SKM-1 treated with dmso at 0.1 percent for 144 hours (cell line): ENCODE results near the gene NTN3.
"Not testable (repeated sequence)": the region's sequence is repeated elsewhere in the genome, so short reads cannot be mapped to it uniquely, and the experiment has no call there.

Experiments used
- DNase-seq: peaks from one replicate; lab custom pipeline; 2025; ENCODE audit not compliant: unreplicated experiment; lab: John Stamatoyannopoulos, UW

NTN3 gene

DNA sequence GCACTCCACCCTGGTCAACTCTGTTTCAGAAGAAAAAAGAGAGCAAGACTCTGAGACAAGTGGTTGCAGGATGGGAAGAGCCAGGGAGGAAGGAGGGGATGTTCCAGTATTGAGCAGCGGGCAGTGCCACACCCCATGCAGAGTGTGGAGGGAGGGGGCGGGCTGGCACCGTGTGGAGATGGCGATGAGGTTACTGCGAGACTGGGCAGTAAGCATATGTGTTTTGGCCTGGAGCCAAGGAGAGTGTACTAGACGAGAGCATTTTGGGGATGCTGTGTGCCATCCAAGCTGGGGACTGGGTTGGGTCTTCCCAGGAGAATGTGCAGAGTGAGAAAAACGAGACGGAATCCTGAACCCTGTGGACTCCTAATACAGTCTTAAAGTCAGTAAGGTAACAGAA, 7.2 kb downstream of the NTN3 start:
- DNase-seq: no peak

DNA sequence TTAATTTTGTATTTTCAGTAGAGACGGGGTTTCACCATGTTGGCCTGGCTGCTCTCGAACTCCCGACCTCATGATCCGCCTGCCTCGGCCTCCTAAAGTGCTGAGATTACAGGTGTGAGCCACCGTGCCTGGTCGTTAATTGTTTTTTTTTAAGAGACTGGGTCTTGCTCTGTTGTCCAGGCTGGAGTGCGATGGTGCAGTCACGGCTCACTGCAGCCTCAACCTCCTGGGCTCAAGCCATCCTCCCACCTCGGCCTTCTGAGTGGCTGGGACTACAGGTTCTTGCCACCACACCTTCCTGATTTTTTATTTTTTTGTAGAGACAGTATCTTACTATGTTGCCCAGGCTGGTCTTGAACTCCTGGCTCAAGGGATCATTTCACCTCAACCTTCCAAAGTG, 8.9 kb downstream of the NTN3 start:
- DNase-seq: not testable (repeated sequence)

DNA sequence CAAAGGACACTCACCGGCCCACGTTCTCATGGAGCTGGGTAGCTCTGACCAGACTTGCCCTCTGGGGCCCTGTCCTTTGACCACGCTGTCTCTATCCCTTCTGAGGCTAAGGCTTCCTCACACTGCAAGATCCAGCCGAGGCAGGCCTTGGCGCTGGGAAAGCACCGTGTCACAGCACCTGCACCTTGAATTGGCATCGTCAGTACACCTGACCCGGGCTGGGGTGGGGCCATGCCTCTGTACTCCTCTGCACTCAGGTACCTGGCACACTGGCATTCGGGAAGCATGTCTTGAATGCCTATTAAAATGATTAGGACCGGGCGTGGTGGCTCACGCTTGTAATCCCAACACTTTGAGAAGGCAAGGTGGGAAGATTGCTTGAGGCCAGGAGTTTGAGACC, 9.9 kb downstream of the NTN3 start:
- no peak for DNase-seq

DNA sequence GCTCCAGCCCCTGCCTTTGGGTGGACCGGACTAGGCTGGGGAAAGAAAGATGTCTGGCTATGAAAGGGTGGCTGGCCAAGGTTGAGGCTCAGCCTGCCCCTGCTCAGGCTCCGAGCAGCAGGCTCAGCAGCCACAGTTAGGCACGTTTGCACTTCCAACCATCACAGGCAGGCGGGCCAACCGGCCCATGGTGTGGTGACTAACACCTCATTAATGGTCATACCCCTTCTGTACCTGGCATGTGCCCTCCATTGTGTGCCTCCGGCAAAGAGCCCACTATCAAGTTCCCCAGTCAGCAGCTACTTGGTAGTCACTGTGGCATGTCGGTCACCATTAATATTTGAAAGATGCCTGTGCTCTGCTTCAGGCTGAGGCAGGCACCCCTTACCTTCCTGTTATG, 10.6 kb downstream of the NTN3 start:
- DNase-seq: no peak

DNA sequence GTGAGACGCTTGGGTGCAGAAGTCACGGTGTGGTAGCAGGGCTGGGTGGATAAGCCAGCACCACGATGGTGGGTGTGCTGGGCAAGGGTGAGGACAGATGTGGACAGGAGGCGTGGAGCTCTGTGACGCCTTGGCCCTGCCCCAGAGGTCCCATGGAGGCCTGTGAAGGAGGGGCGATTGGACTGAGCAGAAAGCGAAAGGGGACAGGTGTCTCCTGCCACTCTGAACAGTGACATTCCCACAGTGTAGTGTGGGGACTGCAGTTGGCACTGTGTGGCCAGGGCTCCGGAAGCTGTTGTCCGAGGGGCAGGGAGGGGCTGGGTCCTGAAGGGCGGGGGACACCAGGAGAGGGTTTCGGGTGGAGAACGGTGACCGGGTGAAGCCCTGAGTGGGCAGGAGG, 11.2 kb downstream of the NTN3 start:
- DNase-seq: no peak

GRCh38 chr16:2482708-2483534, 11.8 kb downstream of the NTN3 start:
- DNase-seq: no peak

- no peak for DNase-seq
Observed at GRCh38 chr16:2483939-2484897, 13.1 kb downstream of the NTN3 start.

DNA sequence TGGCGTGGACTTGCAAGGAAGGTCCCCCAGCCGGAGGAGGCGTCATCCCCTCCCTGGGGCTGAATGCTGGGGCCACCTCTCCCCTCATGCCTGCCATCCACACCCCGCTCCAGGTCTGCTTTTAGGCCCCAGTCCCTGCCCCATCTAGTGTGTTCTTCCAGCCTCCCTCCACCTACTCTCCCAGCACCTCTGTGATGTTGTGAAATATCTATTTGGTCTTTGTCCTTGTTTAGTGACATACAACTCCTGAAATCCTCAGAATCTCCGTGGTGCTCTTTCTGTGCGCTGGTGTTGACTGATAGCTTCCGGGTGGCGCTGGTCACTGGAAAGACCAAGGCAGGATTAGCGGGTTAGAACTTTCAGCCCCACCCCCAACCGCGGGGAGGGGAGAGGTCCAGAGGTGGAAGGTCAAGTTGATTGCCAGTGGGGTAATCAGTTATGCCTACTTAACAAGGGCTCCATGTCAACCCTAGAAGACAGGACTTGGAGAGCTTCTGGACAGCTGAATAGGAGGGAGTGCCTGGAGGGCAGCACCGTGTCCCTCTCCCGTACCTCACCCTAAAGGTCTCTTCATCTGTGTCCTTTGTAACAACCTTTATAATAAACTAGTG, 13.9 kb downstream of the NTN3 start:
- DNase-seq: no peak

DNA sequence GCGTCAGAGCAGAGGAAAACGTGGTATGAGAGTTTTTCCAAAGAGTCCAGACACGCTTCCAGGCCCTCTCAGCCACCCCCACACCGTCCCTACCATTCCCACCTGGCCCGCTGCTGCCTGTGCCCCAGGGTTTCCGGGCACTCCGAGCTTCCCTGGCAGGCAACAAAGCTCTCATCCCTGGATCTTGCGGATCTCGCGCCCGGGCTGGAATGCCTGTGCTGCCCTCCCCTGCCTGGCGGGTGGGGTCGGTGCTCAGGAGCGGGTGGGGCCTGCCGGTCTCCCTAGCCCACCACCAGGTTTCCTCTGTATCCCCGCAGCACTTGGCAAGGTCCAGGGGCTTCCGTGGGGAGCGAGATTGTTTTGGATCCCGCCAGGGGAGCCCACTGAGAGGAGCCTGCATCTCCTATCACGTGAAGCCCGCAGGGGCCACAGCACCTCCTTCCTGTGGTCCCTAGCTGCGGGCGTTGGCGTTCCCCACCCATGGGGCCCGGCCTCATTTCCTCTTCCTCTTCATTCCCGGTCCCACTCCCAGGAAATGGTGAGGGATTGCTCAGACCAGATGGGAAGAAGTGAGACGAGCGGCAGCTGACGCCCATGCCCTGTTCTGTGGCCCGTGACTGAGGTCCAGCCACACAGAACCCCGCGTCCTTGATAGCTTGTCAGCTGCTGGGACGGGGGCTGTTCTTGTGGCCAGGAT, 14.9 kb downstream of the NTN3 start:
- DNase-seq: no peak

DNA sequence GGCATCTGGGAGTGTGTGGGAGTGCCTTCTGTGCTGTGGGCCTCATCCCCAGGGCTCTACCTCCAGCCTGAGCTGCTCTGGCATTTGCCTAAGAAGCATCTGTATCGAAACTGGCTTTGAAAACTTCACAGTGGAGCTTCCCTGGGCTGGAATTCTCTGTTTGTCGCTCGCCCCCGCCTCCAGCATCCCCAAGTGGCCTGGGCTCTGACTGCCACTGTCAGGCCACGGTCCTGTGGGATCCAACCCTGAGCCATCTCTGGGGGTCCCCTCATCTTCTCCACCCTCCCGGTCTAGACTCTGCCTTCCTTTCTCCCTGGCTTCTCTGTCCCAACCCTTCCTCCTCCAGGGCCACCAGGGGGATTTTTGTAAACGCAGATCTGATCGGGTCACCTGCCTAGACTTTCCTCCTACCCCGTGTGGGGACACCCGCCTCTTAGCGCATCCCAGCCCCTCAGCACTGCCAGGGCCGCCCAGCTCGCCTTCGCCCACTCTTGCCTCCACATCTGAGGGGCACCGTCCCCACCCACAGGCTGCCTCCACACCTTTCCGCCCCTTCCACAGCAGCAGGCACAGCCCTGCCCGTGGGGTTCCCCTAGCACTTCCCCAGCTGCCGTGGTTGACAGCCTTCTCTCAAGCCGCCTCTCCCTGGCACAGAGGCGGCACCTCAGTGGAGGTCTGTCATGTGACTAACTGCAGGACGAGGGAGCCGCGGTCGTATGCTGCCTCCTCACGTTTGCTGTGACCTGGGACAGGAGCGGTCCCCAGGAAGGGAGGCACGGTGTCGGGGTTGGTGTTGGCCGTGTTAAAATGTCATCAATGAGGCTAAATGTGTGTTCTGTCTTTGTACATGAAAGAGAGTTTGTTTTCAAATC, 15.8 kb downstream of the NTN3 start:
- DNase-seq: no peak

DNA sequence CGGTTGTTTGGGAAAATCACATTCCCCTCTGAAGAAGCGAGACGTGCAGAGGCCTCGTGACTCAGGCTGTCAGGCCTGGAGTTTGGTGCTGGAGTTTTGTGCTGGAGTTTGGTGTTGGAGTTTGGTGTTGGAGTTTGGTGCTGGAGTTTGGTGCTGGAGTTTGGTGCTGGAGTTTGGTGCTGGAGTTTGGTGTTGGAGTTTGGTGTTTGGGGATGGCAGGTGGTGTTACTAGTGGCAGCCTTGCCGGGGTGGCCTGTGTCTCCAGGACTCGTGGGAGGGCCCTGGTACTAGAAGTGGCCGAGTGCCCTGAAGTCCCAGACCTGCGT, 16.4 kb downstream of the NTN3 start:
- DNase-seq: no peak

DNA sequence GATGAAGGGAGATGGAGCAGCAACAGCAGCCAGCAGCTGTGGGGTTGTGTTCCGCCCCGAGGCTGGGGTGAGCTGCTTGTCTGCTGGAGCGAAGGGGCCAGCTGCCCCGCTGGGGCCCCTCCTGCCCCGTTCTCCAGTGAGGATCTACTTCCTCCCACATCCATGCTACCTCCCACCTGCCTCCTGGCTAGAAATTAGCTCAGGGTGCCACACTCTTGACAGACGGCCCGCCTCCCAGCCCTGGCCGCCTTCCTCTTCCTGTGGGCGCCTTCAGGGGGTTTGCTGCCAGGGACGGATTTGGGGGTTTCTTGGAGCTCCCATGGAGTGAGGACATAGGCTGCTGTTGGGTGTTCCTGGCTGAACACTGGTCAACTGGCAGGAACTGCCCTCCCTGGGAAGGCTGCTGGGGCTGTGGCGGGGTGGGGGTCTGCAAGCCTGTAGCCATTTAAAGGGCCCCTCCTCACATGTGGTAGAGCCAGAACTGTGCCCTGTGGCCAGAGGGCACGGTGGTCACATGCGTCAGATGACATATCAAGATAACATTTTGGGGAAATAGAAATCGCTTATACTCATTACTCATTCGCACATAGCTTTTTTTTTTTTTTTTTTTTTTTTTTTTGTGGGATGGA, 16.9 kb downstream of the NTN3 start:
- no peak for DNase-seq

DNA sequence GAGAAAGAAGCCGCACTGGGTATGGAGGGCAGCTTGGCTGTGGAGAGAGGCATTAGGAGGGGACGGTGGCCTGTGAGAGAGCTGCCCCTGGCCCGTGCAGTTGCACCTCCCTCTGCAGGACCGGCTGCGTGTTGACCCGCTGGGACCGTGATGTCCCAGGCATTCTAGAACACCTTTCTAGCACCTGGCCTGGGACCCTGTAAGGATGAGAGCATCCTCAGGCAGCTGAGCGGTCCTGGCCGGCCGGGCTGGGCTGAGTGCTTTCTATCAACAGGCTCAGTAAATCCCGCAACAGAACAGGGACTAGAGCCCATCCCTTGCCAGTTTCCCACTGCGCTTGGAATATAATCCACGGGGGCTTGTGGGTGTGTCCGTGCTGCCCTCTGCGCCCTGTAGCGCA, 18.5 kb downstream of the NTN3 start:
- DNase-seq: no peak

GRCh38 chr16:2490190-2491105, 19.4 kb downstream of the NTN3 start:
- no peak for DNase-seq

GRCh38 chr16:2492292-2492691, 21.2 kb downstream of the NTN3 start:
- DNase-seq: no peak

GRCh38 chr16:2493605-2494004, 22.5 kb downstream of the NTN3 start:
- no peak for DNase-seq

- no peak for DNase-seq
Observed at GRCh38 chr16:2494616-2495015, 23.5 kb downstream of the NTN3 start.

DNA sequence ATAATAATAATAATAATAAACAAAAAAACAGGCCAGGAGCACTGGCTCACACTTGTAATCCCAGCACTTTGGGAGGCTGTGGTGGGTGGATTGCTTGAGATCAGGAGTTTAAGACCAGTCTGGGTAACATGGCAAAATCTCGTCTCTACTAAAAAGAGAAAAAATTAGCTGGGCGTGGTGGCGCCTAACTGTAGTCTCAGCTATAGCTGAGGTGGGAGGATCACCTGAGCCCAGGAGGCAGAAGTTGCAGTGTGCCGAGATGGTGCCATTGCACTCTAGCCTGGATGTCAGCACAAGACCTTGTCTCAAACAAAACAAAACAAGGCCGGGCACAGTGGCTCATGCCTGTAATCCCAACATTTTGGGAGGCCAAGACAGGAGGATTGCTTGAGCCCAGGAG, 23.9 kb downstream of the NTN3 start:
- no peak for DNase-seq
